GM18861 (cell line): ENCODE data around the gene KCTD17.

Experiments
- ATAC-seq: cut with Tn5 transposase; IDR thresholded peaks from one replicate; pipeline ENCODE4 v1.9.1; 2021; ENCODE audit not compliant: unreplicated experiment

Gene KCTD17

GRCh38 chr22:37036655-37037377, 14.7 kb upstream of the KCTD17 start:
- ATAC-seq: no peak

GRCh38 chr22:37037669-37038068, 13.9 kb upstream of the KCTD17 start:
- no peak for ATAC-seq

GRCh38 chr22:37039466-37039865, 12.1 kb upstream of the KCTD17 start:
- ATAC-seq: no peak

- ATAC-seq: no peak
Observed at GRCh38 chr22:37043209-37043827, 8.2 kb upstream of the KCTD17 start.

GRCh38 chr22:37043828-37044538, 7.6 kb upstream of the KCTD17 start:
- no peak for ATAC-seq

- ATAC-seq: no peak
Observed at GRCh38 chr22:37044634-37045625, 6.6 kb upstream of the KCTD17 start.

- ATAC-seq: no peak
Observed at GRCh38 chr22:37045958-37046357, 5.6 kb upstream of the KCTD17 start.

GRCh38 chr22:37046589-37046988, 5.0 kb upstream of the KCTD17 start:
- ATAC-seq: no peak

- ATAC-seq: no peak
Observed at GRCh38 chr22:37047006-37047405, 4.5 kb upstream of the KCTD17 start.

GRCh38 chr22:37048133-37048532, 3.4 kb upstream of the KCTD17 start:
- no peak for ATAC-seq

- no peak for ATAC-seq
Observed at GRCh38 chr22:37049224-37049623, 2.3 kb upstream of the KCTD17 start.

GRCh38 chr22:37050913-37051312, 629 bp upstream of the KCTD17 start:
- ATAC-seq: no peak

- no peak for ATAC-seq
Observed at GRCh38 chr22:37052386-37053309, 1.1 kb downstream of the KCTD17 start.

GRCh38 chr22:37053310-37054055, 1.9 kb downstream of the KCTD17 start:
- no peak for ATAC-seq

- no peak for ATAC-seq
Observed at GRCh38 chr22:37054056-37054395, 2.5 kb downstream of the KCTD17 start.

GRCh38 chr22:37054600-37055365, 3.2 kb downstream of the KCTD17 start:
- ATAC-seq: no peak

GRCh38 chr22:37056246-37056645, 4.7 kb downstream of the KCTD17 start:
- ATAC-seq: no peak

- no peak for ATAC-seq
Observed at GRCh38 chr22:37057226-37057625, 5.7 kb downstream of the KCTD17 start.
